Left ventricle myocardium inferior (tissue), 1 donor: ENCODE data around the gene OLFML1. TPM values are rescaled to one million over a fixed set of nuclear protein-coding genes. Genes with fewer than 3 reads are reported as not detected.

Experiments used
- DNase-seq: peaks from one replicate; pipeline ENCODE4 v3.0.0-alpha.2; 2020
- H3K27ac ChIP-seq: fragments of 200-600 bp; replicated peaks from 2 replicates; pipeline ENCODE4 v1.8.0; 2021
- H3K27me3 ChIP-seq: fragments of 200-600 bp; 2 replicates; pipeline ENCODE4 v1.8.0; 2021; ENCODE audit warnings: low read depth
- H3K36me3 ChIP-seq: fragments of 200-600 bp; 2 replicates; pipeline ENCODE4 v1.8.0; 2021
- H3K4me1 ChIP-seq: fragments of 200-600 bp; 2 replicates; pipeline ENCODE4 v1.8.0; 2021
- H3K4me3 ChIP-seq: fragments of 200-600 bp; 2 replicates; pipeline ENCODE4 v1.8.0; 2021; ENCODE audit warnings: mild to moderate bottlenecking, moderate library complexity
- H3K9me3 ChIP-seq: fragments of 200-600 bp; replicated peaks from 2 replicates; pipeline ENCODE4 v1.8.0; 2021
- intact Hi-C: fragments of 100-400 bp; cut with micrococcal nuclease; formaldehyde crosslinking; loops from one replicate; pipeline ENCODE4 v1.11.0; 2022
- total RNA-seq: library from RNA; stranded (reverse); fragmentation: NEBNext Ultra II Directional; extraction: Animal tissue kit (Norgen Biotek cat#: 25700); gene quantifications from one replicate; pipeline ENCODE4 v1.2.1, GENCODE V29; 2021
- TF ChIP-seq, protein P1 (sequence below): fragments of 200-600 bp; IDR thresholded peaks from 2 replicates; pipeline ENCODE4 v1.8.0; 2021; ENCODE audit warnings: antibody characterized with exemption, mild to moderate bottlenecking, borderline replicate concordance
- donor health status: DM: no; HTN: yes; CAD: no; lungs with severe emphysema.

Gene OLFML1
- total RNA-seq, 1 donor from 2014 or later: 7.3 TPM

DNA sequence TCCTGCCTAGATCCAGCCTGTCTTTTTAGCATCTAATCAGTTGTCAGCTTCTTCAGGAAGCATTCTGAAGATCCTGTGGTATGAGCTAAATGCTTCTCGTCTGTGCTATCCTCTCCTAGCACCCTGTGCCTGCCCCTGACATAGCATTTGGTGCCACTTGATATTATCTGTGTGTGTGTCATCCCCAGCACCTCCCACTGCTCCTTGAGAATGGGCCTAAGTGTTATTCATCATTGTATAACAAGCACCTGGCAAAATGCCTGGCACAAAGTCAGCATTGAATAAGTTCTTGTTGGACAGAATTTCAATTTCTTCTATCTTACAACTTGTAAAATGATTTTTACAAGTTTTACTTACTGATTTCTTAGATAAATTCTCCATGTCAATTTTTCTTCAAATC, 28.1 kb upstream of the OLFML1 start:
- H3K36me3 ChIP-seq: no peaks in the 10 kb centered on the region
- TF ChIP-seq, protein P1, sequence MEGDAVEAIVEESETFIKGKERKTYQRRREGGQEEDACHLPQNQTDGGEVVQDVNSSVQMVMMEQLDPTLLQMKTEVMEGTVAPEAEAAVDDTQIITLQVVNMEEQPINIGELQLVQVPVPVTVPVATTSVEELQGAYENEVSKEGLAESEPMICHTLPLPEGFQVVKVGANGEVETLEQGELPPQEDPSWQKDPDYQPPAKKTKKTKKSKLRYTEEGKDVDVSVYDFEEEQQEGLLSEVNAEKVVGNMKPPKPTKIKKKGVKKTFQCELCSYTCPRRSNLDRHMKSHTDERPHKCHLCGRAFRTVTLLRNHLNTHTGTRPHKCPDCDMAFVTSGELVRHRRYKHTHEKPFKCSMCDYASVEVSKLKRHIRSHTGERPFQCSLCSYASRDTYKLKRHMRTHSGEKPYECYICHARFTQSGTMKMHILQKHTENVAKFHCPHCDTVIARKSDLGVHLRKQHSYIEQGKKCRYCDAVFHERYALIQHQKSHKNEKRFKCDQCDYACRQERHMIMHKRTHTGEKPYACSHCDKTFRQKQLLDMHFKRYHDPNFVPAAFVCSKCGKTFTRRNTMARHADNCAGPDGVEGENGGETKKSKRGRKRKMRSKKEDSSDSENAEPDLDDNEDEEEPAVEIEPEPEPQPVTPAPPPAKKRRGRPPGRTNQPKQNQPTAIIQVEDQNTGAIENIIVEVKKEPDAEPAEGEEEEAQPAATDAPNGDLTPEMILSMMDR: no peak
- H3K4me1 ChIP-seq: no peaks in the 10 kb centered on the region
- H3K9me3 ChIP-seq: no peaks in the 10 kb centered on the region
- H3K27me3 ChIP-seq: no peaks in the 10 kb centered on the region
- no peak overlapping the region for H3K27ac ChIP-seq
- DNase-seq: no peak
- intact Hi-C loops: no loop called here
- no peak overlapping the region for H3K4me3 ChIP-seq

DNA sequence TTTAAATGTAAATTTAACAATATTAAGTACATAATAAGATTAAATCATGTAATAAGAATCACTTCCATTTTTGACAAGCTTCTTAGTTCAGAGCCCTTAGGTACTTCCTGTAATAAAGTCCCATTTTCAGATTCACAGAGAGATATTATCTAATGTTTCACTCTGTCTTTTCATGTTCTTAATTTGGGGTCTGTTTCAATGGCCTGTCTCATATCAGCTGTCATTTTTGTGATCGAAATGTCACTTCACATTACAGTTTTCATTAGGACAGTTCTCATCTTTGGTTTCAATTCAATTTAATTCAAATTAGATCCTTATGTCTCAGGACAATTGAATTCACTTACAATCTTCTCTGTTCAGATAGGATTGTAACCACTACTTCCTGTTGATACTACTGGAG, 22.6 kb upstream of the OLFML1 start:
- H3K9me3 ChIP-seq: no peaks in the 10 kb centered on the region
- H3K27me3 ChIP-seq: no peaks in the 10 kb centered on the region
- no peaks in the 10 kb centered on the region for H3K36me3 ChIP-seq
- no peak overlapping the region for H3K27ac ChIP-seq
- no peaks in the 10 kb centered on the region for H3K4me1 ChIP-seq
- intact Hi-C loops: no loop called here
- DNase-seq: no peak
- H3K4me3 ChIP-seq: no peak overlapping the region
- TF ChIP-seq, protein P1: no peak

- H3K4me1 ChIP-seq: no peaks in the 10 kb centered on the region
- no peak for DNase-seq
- TF ChIP-seq, protein P1: no peak
- no peaks in the 10 kb centered on the region for H3K9me3 ChIP-seq
- H3K4me3 ChIP-seq: no peak overlapping the region
- no peaks in the 10 kb centered on the region for H3K36me3 ChIP-seq
- intact Hi-C loops: no loop called here
- H3K27ac ChIP-seq: no peak overlapping the region
- no peaks in the 10 kb centered on the region for H3K27me3 ChIP-seq
Observed at GRCh38 chr11:7467652-7468051, 17.7 kb upstream of the OLFML1 start.

DNA sequence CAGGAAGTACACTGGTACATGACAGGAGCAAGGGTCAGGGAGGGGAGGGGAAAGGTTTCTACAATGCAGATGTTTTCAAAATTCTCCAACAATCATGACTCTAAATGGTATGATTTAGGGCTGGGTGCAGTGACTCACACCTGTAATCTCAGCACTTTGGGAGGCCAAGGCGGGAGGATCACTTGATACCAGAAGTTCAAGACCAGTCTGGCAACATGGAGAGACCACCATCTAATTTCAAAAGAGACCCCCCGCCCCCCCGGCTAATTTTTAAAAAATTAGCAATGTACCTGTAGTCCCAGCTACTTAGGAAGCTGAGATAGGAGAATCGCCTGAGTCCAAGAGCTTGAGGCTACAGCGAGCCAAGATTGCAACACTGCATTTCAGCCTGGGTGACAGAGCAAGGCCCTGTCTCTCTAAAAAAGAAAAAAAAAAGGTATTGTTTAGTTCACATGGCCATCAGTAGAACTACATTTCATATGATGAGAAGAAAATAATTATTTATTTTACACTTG, 15.9 kb upstream of the OLFML1 start:
- Histone ChIP-seq H3K27me3 (no peaks in the 10 kb centered on the region), H3K4me3 (no peak overlapping the region), H3K27ac (no peak overlapping the region), H3K36me3 (no peaks in the 10 kb centered on the region), H3K9me3 (no peaks in the 10 kb centered on the region), H3K4me1 (peaks cover 8% of the 10 kb centered on the region)
- intact Hi-C loops: no loop called here
- DNase-seq: no peak
- TF ChIP-seq, protein P1: no peak

DNA sequence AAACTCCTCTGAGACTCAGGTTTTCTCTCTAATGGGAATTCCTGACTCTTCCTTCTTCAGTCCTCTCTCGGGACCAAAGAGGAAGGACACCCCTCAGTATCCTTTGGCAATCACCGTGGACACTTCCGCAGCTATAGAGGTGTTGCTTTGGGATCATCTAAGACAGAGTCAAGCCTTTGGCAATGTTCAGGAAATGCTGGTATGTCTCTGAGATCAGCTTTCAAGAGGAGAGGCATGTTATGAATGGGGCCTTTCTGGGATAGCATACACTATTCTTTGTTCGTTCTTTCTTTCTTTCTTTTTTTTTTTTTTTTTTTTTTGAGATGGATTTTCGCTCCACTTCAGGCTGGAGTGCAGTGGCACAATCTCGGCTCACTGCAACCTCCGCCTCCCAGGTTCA, 14.2 kb upstream of the OLFML1 start:
- Histone ChIP-seq H3K9me3 (no peaks in the 10 kb centered on the region), H3K27ac (no peak overlapping the region), H3K4me1 (peaks cover 8% of the 10 kb centered on the region), H3K4me3 (no peak overlapping the region), H3K27me3 (no peaks in the 10 kb centered on the region), H3K36me3 (no peaks in the 10 kb centered on the region)
- intact Hi-C loops: no loop called here
- TF ChIP-seq, protein P1: no peak
- no peak for DNase-seq
